Measurements from ENCODE around the gene ATAT1.

- TF ChIP-seq CTCF (IDR thresholded peaks at IDR 0.05), result no peak
- TF ChIP-seq POLR2A (IDR thresholded peaks at IDR 0.05), result no peak
- TF ChIP-seq EP300 (IDR thresholded peaks at IDR 0.05), result no peak
Measured at GRCh38 chr6:30645989-30646388, 19.3 kb downstream of the ATAT1 start.

Measured in stomach (tissue), 4 donors.